ENCODE results near the gene PRR33. TPM values are rescaled to one million over a fixed set of nuclear protein-coding genes. Genes with fewer than 3 reads are reported as not detected.

PRR33 gene
- total RNA-seq, 1 experiment from 2014 or later: not detected

DNA sequence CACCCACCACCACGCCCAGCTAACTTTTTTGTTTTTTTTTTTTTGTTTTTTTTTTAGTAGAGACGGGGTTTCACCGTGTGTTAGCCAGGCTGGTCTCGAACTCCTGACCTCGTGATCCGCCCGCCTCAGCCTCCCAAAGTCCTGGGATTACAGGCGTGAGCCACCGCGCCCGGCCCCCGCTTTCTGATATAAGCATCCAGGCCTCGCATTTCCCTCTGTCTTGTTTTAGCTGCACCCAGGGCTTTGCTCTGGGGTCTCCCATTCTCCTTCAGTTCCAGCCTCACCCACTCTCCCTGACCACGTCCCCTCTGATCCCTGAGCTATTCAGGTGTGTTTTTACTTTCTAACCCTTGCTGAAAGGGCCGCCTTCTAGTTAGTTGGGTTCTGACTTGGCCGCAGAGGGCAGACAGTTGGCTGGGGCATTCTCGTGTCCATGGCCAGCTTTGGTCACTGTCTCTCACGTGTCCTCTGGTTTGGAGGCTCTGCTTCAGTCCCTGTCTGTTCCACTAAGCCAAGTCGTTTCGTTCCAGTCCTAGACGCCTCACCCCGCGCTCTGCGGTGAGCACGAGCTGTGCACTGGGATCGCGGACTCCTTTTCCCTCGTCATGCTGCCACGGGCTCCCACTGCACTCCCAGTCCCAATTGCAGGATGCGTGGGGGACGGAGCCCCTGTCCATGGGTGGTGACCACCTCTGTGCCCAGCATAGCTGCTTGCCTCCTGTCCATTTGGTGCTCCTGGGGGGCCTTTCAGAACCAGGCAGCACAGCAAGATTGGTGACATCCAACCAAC, 21.8 kb upstream of the PRR33 start:
- no peak for DNase-seq (ENCODE audit: low read depth, low spot score)
- Histone ChIP-seq H3K4me2 (ENCODE audit: low read length) (no peak overlapping the region), H3K9me3 (ENCODE audit: control insufficient read depth in 1 of 2, insufficient read depth in 1 of 2, low read depth in 1 of 2, low read length in 2 of 2) (no peaks in the 10 kb centered on the region), H3K27me3 (ENCODE audit: insufficient read depth, low read length) (no peaks in the 10 kb centered on the region), H3K9me2 (ENCODE audit: insufficient read depth) (no peaks in the 10 kb centered on the region), H3K9ac (ENCODE audit: low read length) (no peak overlapping the region), H3K4me3 (replicated peaks in 1 of 2; ENCODE audit: low read depth in 1 of 2, low read length in 2 of 2) (no peak overlapping the region), H2AFZ (ENCODE audit: low read depth, low read length, poor library complexity, severe bottlenecking) (no peak overlapping the region), H3K4me1 (ENCODE audit: control insufficient read depth in 1 of 2, insufficient read depth in 2 of 2, low read length in 2 of 2) (no peaks in the 10 kb centered on the region), H3K79me2 (ENCODE audit: insufficient read depth, low read length) (no peaks in the 10 kb centered on the region), H4K20me1 (ENCODE audit: insufficient read depth) (no peaks in the 10 kb centered on the region), H3K36me3 (ENCODE audit: control insufficient read depth in 1 of 2, insufficient read depth in 2 of 2, low read length in 2 of 2) (no peaks in the 10 kb centered on the region), H3K27ac (ENCODE audit: low read depth, low read length) (no peak overlapping the region)
- ATAC-seq: no peak
- no peak for TF ChIP-seq EGR1 (IDR thresholded peaks at IDR 0.05; ENCODE audit: low read depth)
- TF ChIP-seq FOSL1 (IDR thresholded peaks at IDR 0.05; ENCODE audit: low read depth): no peak
- TF ChIP-seq, protein P1, sequence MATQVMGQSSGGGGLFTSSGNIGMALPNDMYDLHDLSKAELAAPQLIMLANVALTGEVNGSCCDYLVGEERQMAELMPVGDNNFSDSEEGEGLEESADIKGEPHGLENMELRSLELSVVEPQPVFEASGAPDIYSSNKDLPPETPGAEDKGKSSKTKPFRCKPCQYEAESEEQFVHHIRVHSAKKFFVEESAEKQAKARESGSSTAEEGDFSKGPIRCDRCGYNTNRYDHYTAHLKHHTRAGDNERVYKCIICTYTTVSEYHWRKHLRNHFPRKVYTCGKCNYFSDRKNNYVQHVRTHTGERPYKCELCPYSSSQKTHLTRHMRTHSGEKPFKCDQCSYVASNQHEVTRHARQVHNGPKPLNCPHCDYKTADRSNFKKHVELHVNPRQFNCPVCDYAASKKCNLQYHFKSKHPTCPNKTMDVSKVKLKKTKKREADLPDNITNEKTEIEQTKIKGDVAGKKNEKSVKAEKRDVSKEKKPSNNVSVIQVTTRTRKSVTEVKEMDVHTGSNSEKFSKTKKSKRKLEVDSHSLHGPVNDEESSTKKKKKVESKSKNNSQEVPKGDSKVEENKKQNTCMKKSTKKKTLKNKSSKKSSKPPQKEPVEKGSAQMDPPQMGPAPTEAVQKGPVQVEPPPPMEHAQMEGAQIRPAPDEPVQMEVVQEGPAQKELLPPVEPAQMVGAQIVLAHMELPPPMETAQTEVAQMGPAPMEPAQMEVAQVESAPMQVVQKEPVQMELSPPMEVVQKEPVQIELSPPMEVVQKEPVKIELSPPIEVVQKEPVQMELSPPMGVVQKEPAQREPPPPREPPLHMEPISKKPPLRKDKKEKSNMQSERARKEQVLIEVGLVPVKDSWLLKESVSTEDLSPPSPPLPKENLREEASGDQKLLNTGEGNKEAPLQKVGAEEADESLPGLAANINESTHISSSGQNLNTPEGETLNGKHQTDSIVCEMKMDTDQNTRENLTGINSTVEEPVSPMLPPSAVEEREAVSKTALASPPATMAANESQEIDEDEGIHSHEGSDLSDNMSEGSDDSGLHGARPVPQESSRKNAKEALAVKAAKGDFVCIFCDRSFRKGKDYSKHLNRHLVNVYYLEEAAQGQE (IDR thresholded peaks at IDR 0.05; ENCODE audit: low read depth): no peak
- TF ChIP-seq, protein P2, sequence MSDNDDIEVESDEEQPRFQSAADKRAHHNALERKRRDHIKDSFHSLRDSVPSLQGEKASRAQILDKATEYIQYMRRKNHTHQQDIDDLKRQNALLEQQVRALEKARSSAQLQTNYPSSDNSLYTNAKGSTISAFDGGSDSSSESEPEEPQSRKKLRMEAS (IDR thresholded peaks at IDR 0.05): no peak
- TF ChIP-seq POLR2AphosphoS5 (IDR thresholded peaks at IDR 0.05; ENCODE audit: low read depth, low read length): no peak
- no peak for TF ChIP-seq CEBPB (IDR thresholded peaks at IDR 0.05; ENCODE audit: low read depth)
- no peak for TF ChIP-seq SRF (IDR thresholded peaks at IDR 0.05; ENCODE audit: low read depth)
- no peak for TF ChIP-seq TCF7L2 (IDR thresholded peaks at IDR 0.05; ENCODE audit: borderline replicate concordance, extremely low read depth, insufficient read depth, insufficient read length)
- TF ChIP-seq ELF1 (IDR thresholded peaks at IDR 0.05; ENCODE audit: borderline replicate concordance, low read depth): no peak
- TF ChIP-seq, protein P3, sequence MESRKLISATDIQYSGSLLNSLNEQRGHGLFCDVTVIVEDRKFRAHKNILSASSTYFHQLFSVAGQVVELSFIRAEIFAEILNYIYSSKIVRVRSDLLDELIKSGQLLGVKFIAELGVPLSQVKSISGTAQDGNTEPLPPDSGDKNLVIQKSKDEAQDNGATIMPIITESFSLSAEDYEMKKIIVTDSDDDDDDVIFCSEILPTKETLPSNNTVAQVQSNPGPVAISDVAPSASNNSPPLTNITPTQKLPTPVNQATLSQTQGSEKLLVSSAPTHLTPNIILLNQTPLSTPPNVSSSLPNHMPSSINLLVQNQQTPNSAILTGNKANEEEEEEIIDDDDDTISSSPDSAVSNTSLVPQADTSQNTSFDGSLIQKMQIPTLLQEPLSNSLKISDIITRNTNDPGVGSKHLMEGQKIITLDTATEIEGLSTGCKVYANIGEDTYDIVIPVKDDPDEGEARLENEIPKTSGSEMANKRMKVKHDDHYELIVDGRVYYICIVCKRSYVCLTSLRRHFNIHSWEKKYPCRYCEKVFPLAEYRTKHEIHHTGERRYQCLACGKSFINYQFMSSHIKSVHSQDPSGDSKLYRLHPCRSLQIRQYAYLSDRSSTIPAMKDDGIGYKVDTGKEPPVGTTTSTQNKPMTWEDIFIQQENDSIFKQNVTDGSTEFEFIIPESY (IDR thresholded peaks at IDR 0.05; ENCODE audit: extremely low read depth, insufficient replicate concordance, low read length): no peak
- TF ChIP-seq JUND (IDR thresholded peaks at IDR 0.05): no peak
- TF ChIP-seq CBX3 (IDR thresholded peaks at IDR 0.05; ENCODE audit: low read depth): no peak
- ChIA-PET CTCF (no interaction called here), POLR2A (no interaction called here), RAD21 (ENCODE audit: low non-redundant PET in 1 of 2, low total read pairs in 2 of 2, uncharacterized antibody in 2 of 2, unreplicated experiment in 2 of 2) (no interaction called here)
- no TSS peak for BruUV-seq (replicated peaks)
- intact Hi-C loops (cut with micrococcal nuclease): no loop called here
